Lower leg skin (tissue), 3 donors: ENCODE measurements around the gene ZMYND15.

Source experiments
- CTCF ChIP-seq, 3 donors: fragments of 450-650 bp; IDR thresholded peaks; one replicate each; pipeline ENCODE4 v1.5.1; 2016; ENCODE audit warnings: antibody characterized with exemption in 3 of 3, mild to moderate bottlenecking in 3 of 3, moderate library complexity in 2 of 3
- POLR2A ChIP-seq, 2 donors: fragments of 450-650 bp; IDR thresholded peaks; one replicate each; pipeline ENCODE4 v1.6.1; 2016 to 2017; ENCODE audit warnings: antibody characterized with exemption in 2 of 2, mild to moderate bottlenecking in 1 of 2, moderate library complexity in 1 of 2

DNA sequence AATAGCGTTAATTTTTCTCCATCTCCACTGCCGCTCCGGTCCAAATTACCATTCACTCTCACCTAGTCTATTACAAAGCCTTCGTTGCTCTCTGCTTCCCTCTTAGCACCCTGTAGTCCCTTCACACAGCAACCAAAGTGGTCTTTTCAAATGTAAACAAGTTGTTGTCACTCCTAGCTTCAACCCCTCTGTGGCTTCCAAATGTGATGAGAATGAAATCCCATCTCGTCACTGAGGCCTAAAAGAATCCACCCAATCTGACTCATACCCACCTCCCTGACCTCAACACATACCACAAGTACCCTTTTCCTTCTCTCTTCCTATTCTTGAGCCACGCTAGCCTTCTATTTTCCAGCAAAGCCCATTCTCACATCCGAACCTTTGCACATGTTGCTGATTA lies 33.5 kb upstream of the ZMYND15 start:
- TF ChIP-seq CTCF (IDR thresholded peaks at IDR 0.05) (no peak), POLR2A (IDR thresholded peaks at IDR 0.05) (no peak)
